Measurements from ENCODE around the gene NFE2.

Gene NFE2

DNA sequence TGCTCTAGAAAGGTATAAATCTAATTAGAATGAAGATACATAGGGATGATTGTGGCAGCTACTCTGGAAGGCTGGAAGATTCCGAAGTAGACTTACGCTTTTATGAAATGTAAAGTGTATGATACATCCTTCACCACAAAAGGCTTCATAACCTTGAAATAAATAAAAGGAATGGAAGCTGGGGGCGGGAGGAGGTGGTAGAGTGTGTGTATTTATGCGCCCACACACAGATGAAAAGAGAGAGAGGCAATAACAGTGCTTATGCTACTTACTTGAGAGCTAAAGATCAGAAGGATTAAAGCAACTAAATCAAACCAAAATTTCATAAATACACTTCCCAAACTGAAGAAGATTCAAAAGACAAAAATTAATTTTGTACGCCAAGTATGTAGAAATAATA is 51.3 kb downstream of the NFE2 start:
- DNase-seq (ENCODE audit: low read depth), result no peak

DNA sequence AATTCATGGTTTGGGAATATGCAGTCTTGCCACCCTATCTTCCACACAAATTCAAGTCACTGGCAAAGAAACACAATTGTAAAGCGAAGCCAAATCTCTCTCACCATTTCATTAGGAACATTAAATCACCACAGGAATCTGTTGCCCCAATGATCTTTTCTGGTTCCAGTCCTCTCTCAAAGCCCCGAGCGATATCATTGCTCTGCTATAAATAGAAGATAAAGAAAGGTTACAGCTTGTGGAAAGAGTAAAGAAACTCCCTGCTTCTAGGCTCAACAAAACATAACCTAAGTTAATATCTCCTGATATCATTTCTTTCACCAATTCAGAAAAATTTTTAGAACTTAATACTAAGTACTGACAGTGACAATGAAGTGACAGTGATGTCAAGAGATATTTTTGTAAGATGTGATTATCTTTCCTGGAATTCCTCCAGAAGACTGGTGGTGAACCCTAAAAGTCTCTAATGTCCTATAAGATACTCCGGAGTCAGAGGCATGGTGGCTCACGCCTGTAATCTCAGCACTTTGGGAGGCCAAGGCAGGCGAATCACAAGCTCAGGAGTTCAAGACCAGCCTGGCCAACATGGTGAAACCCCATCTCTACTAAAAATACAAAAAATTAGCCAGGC is 54.7 kb downstream of the NFE2 start:
- DNase-seq (ENCODE audit: low read depth), result no peak
